ENCODE results near the gene FHOD3. TPM values are rescaled to one million over a fixed set of nuclear protein-coding genes. Genes with fewer than 3 reads are reported as not detected.
"Not testable (repeated sequence)": the region's sequence is repeated elsewhere in the genome, so short reads cannot be mapped to it uniquely, and the experiment has no call there.

Gene FHOD3
- total RNA-seq, 4 donors from 2014 or later = 15.6 to 25.9 (median 21.6) TPM

GRCh38 chr18:36352384-36352783, 54.9 kb downstream of the FHOD3 start:
- Histone ChIP-seq H3K4me1 (no peaks in the 10 kb centered on the region), H3K4me3 (no peak overlapping the region), H3K27me3 (no peaks in the 10 kb centered on the region), H3K27ac (no peak overlapping the region), H3K9me3 (peaks cover 0 to 7% (median 0%) of the 10 kb centered on the region in 4 donors), H3K36me3 (no peaks in the 10 kb centered on the region)
- 27 to 37% methylated on average over 3 of the region's 3 CpGs for WGBS, 2 donors
- DNase-seq (ENCODE audit: low spot score in 2 of 2) = no peak
- no peak for TF ChIP-seq EP300 (IDR thresholded peaks at IDR 0.05)
- TF ChIP-seq POLR2A (IDR thresholded peaks at IDR 0.05) = no peak
- no peak for TF ChIP-seq CTCF (IDR thresholded peaks at IDR 0.05)

DNA sequence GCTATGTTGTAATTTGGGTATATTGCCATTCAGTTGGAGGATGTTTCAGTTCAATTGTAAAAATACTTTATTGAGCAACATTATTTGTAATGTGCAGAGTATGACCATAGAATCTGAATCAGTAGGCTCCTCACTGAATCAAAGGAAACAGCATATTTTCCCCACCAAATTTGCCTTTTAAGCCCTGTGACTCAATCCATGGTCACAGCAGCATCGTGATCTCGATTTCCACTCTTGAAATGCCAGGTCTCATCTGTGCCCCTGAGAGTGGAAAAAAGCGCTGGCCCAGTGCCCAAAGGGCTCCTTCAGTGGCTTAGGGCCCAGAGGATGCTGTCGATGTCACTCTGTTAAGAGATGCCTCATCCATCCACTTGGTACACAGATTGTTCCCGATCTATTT, 57.5 kb downstream of the FHOD3 start:
- Histone ChIP-seq H3K27me3 (no peaks in the 10 kb centered on the region), H3K36me3 (no peaks in the 10 kb centered on the region), H3K9me3 (peaks cover 0 to 7% (median 0%) of the 10 kb centered on the region in 4 donors), H3K27ac (no peak overlapping the region), H3K4me3 (no peak overlapping the region), H3K4me1 (no peaks in the 10 kb centered on the region)
- TF ChIP-seq CTCF (IDR thresholded peaks at IDR 0.05) = no peak
- 79 to 95% methylated on average over 5 of the region's 5 CpGs for WGBS, 2 donors
- DNase-seq (ENCODE audit: low spot score in 2 of 2) = no peak

- no peaks in the 10 kb centered on the region for H3K4me1 ChIP-seq
- no peaks in the 10 kb centered on the region for H3K27me3 ChIP-seq
- no peak overlapping the region for H3K27ac ChIP-seq
- H3K9me3 ChIP-seq = peaks cover 0 to 7% (median 0%) of the 10 kb centered on the region in 4 donors
- no peak for DNase-seq (ENCODE audit: low spot score in 2 of 2)
- TF ChIP-seq CTCF (IDR thresholded peaks at IDR 0.05) = no peak
- no peak for TF ChIP-seq POLR2A (IDR thresholded peaks at IDR 0.05)
- no peak for TF ChIP-seq EP300 (IDR thresholded peaks at IDR 0.05)
- no peaks in the 10 kb centered on the region for H3K36me3 ChIP-seq
- WGBS, 2 donors = 88 to 91% methylated on average over 7 of the region's 7 CpGs
- H3K4me3 ChIP-seq = no peak overlapping the region
Measured at GRCh38 chr18:36355511-36355910, 58.0 kb downstream of the FHOD3 start.

GRCh38 chr18:36356741-36357140, 59.2 kb downstream of the FHOD3 start:
- H3K36me3 ChIP-seq; DNase-seq (ENCODE audit: low spot score in 2 of 2); H3K9me3 ChIP-seq; H3K4me3 ChIP-seq; H3K27ac ChIP-seq; H3K4me1 ChIP-seq; H3K27me3 ChIP-seq: not testable (repeated sequence)
- WGBS, 2 donors = 92 to 96% methylated on average over 6 of the region's 6 CpGs

DNA sequence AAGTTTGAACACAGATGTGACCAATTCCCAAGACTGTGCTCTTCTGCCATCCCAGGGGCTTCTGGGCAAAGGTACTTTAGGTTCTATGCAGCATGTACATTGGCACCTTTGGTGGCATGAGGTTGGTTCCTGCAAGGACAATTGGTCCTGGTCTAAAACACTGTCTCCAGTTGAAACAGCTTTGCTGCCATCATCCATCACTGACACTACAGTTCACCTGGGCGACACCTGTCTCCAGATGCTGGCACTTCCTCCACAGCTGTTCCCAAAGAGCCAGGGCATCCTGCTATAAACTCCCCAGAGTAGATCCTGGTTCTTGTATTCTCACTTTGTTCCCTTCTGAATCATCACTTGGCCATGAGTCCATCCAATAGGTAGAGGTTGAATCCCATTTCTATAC, 60.6 kb downstream of the FHOD3 start:
- H3K4me3 ChIP-seq = no peak overlapping the region
- H3K36me3 ChIP-seq = no peaks in the 10 kb centered on the region
- WGBS, 2 donors = 71 to 92% methylated on average over 1 of the region's 1 CpG
- no peak for DNase-seq (ENCODE audit: low spot score in 2 of 2)
- H3K27me3 ChIP-seq = no peaks in the 10 kb centered on the region
- no peak overlapping the region for H3K27ac ChIP-seq
- TF ChIP-seq CTCF (IDR thresholded peaks at IDR 0.05) = no peak
- no peak for TF ChIP-seq POLR2A (IDR thresholded peaks at IDR 0.05)
- TF ChIP-seq EP300 (IDR thresholded peaks at IDR 0.05) = no peak
- H3K4me1 ChIP-seq = no peaks in the 10 kb centered on the region
- H3K9me3 ChIP-seq = peaks cover 0 to 11% (median 0%) of the 10 kb centered on the region in 4 donors

GRCh38 chr18:36360256-36360909, 62.9 kb downstream of the FHOD3 start:
- 100% methylated on average over 1 of the region's 1 CpG for WGBS, 2 donors
- peaks cover 0 to 8% (median 0%) of the 10 kb centered on the region in 4 donors for H3K9me3 ChIP-seq
- H3K4me3 ChIP-seq = no peak overlapping the region
- no peaks in the 10 kb centered on the region for H3K27me3 ChIP-seq
- no peak overlapping the region for H3K27ac ChIP-seq
- no peaks in the 10 kb centered on the region for H3K4me1 ChIP-seq
- TF ChIP-seq CTCF (IDR thresholded peaks at IDR 0.05) = no peak
- no peak for TF ChIP-seq EP300 (IDR thresholded peaks at IDR 0.05)
- no peak for TF ChIP-seq POLR2A (IDR thresholded peaks at IDR 0.05)
- DNase-seq (ENCODE audit: low spot score in 2 of 2) = no peak
- no peaks in the 10 kb centered on the region for H3K36me3 ChIP-seq
